Ascending aorta (tissue), 2 donors: Measurements from ENCODE around the gene C16orf74. TPM values are rescaled to one million over a fixed set of nuclear protein-coding genes. Genes with fewer than 3 reads are reported as not detected.

Experiments used
- DNase-seq, 2 donors: peaks; one replicate each; pipeline ENCODE4 v3.0.0-alpha.2; 2019; ENCODE audit warnings: low spot score in 2 of 2
- H3K27ac ChIP-seq, 2 donors: fragments of 200-600 bp; sonication (generic); one replicate each; pipeline ENCODE4 v1.5.1; 2016 to 2017; ENCODE audit warnings: mild to moderate bottlenecking in 1 of 2
- H3K27me3 ChIP-seq: fragments of 200-600 bp; sonication (generic); one replicate; pipeline ENCODE4 v1.5.1; 2017
- H3K36me3 ChIP-seq, 2 donors: fragments of 200-600 bp; sonication (generic); one replicate each; pipeline ENCODE4 v1.5.1; 2016
- H3K4me1 ChIP-seq, 2 donors: fragments of 200-600 bp; sonication (generic); one replicate each; pipeline ENCODE4 v1.5.1; 2016 to 2017; ENCODE audit warnings: mild to moderate bottlenecking in 1 of 2
- H3K4me3 ChIP-seq, 2 donors: fragments of 200-600 bp; sonication (generic); one replicate each; pipeline ENCODE4 v1.5.1; 2016 to 2017; ENCODE audit warnings: mild to moderate bottlenecking in 1 of 2
- H3K9me3 ChIP-seq, 2 donors: fragments of 200-600 bp; sonication (generic); one replicate each; pipeline ENCODE4 v1.5.1; 2016
- CTCF ChIP-seq, 3 experiments: fragments of 200-600 bp in 2 of 3; fragments of 450-650 bp in 1 of 3; sonication (generic) in 2 of 3; IDR thresholded peaks; one replicate each; pipeline ENCODE4 v1.5.1; 2016 to 2019; ENCODE audit warnings: antibody characterized with exemption in 3 of 3, mild to moderate bottlenecking in 1 of 3, moderate library complexity in 1 of 3
- intact Hi-C: fragments of 100-400 bp; cut with DNase I; formaldehyde crosslinking; loops from one replicate; pipeline ENCODE4 v1.15.1; 2023
- total RNA-seq: library from RNA; depleted of rRNA; stranded (reverse); fragments of >200 nt; gene quantifications from one replicate; pipeline ENCODE4 v1.1.0, GENCODE V29; 2016

C16orf74 gene
- total RNA-seq, 1 donor from 2014 or later = not detected

- H3K4me3 ChIP-seq = no peak overlapping the region
- peak; percentile 62 to 84 (median 70) for TF ChIP-seq CTCF (IDR thresholded peaks at IDR 0.05)
- no peaks in the 10 kb centered on the region for H3K36me3 ChIP-seq
- H3K27ac ChIP-seq = no peak overlapping the region
- intact Hi-C loops = loop anchor here (2.0 to 10.0 kb wide), 2 partner anchors 293 to 443 kb away; no protein-coding TSS in a partner anchor
- DNase-seq = peak in 1 of 2 donors; percentile 70
- H3K27me3 ChIP-seq = no peaks in the 10 kb centered on the region
- no peaks in the 10 kb centered on the region for H3K4me1 ChIP-seq
- H3K9me3 ChIP-seq = no peaks in the 10 kb centered on the region
Observed at GRCh38 chr16:85717393-85718152, 33.3 kb downstream of the C16orf74 start.

- Histone ChIP-seq H3K9me3 (peaks cover 0 to 5% of the 10 kb centered on the region in 2 donors), H3K4me1 (no peaks in the 10 kb centered on the region), H3K4me3 (no peak overlapping the region), H3K27ac (no peak overlapping the region), H3K27me3 (no peaks in the 10 kb centered on the region), H3K36me3 (no peaks in the 10 kb centered on the region)
- intact Hi-C loops = loop anchor here (10.0 kb wide), 1 partner anchor 292 kb away; no protein-coding TSS in a partner anchor
- no peak for DNase-seq
- no peak for TF ChIP-seq CTCF (IDR thresholded peaks at IDR 0.05)
Observed at GRCh38 chr16:85716680-85717038, 34.2 kb downstream of the C16orf74 start.

- Histone ChIP-seq H3K4me1 (no peaks in the 10 kb centered on the region), H3K27ac (no peak overlapping the region), H3K9me3 (peaks cover 0 to 6% of the 10 kb centered on the region in 2 donors), H3K36me3 (no peaks in the 10 kb centered on the region), H3K27me3 (no peaks in the 10 kb centered on the region), H3K4me3 (no peak overlapping the region)
- no peak for TF ChIP-seq CTCF (IDR thresholded peaks at IDR 0.05)
- intact Hi-C loops = loop anchor here (10.0 kb wide), 1 partner anchor 291 kb away; no protein-coding TSS in a partner anchor
- no peak for DNase-seq
Observed at GRCh38 chr16:85716022-85716679, 34.7 kb downstream of the C16orf74 start.

- Histone ChIP-seq H3K27ac (no peak overlapping the region), H3K36me3 (no peaks in the 10 kb centered on the region), H3K9me3 (peaks cover 0 to 6% of the 10 kb centered on the region in 2 donors), H3K4me1 (no peaks in the 10 kb centered on the region), H3K27me3 (no peaks in the 10 kb centered on the region), H3K4me3 (no peak overlapping the region)
- no peak for DNase-seq
- intact Hi-C loops = loop anchor here (2.0 to 10.0 kb wide), 2 partner anchors 291 to 413 kb away; no protein-coding TSS in a partner anchor
- TF ChIP-seq CTCF (IDR thresholded peaks at IDR 0.05) = no peak
Observed at GRCh38 chr16:85715169-85716021, 35.5 kb downstream of the C16orf74 start.

GRCh38 chr16:85712801-85713200 is 38.1 kb downstream of the C16orf74 start:
- no peak for TF ChIP-seq CTCF (IDR thresholded peaks at IDR 0.05)
- intact Hi-C loops = loop anchor here (10.0 kb wide), 1 partner anchor 288 kb away; no protein-coding TSS in a partner anchor
- Histone ChIP-seq H3K9me3 (peaks cover 0 to 6% of the 10 kb centered on the region in 2 donors), H3K4me1 (no peaks in the 10 kb centered on the region), H3K4me3 (no peak overlapping the region), H3K36me3 (no peaks in the 10 kb centered on the region), H3K27me3 (no peaks in the 10 kb centered on the region), H3K27ac (no peak overlapping the region)
- DNase-seq = no peak
